NCI-H1694 treated with DMSO at 0.1 percent for 48 hours (cell line): Measurements from ENCODE around the gene CNIH1.
"Not testable (repeated sequence)": the region's sequence is repeated elsewhere in the genome, so short reads cannot be mapped to it uniquely, and the experiment has no call there.

Experiments
- DNase-seq: peaks from one replicate; lab custom pipeline; 2025; lab: John Stamatoyannopoulos, UW

The CNIH1 gene

DNA sequence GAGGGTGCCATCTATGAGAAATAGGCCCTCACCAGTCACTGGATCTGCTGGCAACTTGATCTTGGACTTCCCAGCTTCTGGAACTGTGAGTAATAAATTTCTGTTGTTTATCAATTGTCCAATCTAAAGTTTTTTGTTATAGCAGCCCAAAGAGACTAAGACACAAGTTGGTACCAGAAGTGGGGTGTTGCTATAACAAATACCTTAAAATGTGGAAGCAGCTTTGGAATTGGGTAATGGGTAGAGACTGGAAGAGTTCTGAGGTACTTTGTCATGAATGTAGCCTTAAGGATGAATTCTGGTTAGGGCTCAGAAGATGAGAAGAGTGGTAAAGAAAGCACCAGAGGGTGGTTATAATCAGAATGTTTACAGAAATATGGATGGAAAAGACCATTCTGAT, 26.1 kb upstream of the CNIH1 start:
- DNase-seq = no peak

DNA sequence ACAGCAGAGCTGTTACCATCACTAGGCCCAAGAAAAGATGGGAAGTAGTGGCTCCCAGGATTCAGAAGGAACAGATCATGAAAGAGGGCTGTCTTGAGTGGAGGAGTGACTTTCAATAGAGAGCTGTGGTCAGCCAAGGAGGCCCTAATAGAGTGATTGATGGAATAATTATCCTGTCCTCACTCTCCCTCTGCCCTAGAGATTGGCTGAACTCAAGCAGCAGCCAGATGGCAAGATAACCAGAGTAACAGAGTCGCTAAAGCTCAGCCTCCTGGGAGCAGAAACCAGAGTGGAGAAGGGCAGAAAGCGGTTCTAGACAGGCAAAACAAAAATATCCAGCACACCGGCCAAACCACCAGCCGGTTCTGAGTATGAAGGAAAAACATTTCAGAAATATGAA, 24.5 kb upstream of the CNIH1 start:
- no peak for DNase-seq

DNA sequence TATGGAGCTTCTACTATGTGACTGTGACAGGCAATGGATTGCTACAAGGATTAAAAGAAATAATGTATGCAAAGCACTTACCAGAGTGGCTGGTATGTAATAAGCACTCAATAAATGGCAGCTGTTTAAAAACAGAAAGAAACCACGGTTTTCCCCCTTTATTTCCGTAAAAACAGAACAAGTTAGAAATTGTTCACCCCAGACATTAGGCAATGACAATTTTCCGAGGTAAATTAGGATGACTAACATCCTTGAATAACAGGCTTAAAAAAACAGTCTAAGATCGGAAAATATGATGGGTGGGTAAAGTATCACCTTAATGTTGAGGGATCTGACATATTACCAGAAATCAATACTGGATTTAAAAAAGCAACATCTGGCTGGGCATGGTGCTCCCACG, 20.9 kb upstream of the CNIH1 start:
- DNase-seq = no peak

- DNase-seq = no peak
Observed at GRCh38 chr14:54459106-54459505, 17.9 kb upstream of the CNIH1 start.

- not testable (repeated sequence) for DNase-seq
Observed at GRCh38 chr14:54458536-54458935, 17.4 kb upstream of the CNIH1 start.

GRCh38 chr14:54457609-54457996, 16.4 kb upstream of the CNIH1 start:
- no peak for DNase-seq

DNA sequence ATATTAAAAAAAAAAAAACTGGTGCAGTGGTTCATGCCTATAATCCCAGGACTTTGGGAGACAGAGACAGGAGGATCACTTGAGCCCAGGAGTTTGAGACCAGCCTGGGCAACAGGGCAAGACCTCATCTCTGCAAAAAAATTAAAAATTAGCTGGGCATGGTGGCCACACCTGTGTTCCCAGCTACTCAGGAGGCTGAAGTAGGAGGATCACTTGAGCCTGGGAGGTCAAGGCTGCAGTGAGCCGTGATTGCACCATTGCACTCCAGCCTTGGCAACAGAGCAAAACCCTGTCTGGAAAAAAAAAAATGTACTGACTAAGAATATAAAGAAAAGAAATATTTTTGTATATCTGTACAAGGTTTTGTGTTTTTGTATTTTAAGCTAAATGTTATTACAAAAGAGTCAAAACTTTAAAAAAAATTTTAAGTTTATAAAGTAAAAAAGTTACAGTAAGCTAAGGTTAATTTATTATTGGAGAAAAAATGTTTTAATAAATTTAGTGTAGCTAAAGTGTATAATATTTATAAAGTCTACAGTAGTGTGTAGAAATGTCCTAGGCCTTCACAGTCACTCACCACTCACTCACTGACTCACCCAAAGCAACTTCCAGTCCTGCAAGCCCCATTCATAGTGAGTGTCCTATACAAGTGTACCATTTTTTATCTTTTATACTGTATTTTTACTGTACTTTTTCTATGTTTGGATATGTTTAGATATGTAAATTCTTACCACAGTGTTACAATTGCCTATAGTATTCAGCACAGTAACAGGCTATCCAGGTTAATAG, 15.8 kb upstream of the CNIH1 start:
- not testable (repeated sequence) for DNase-seq

DNA sequence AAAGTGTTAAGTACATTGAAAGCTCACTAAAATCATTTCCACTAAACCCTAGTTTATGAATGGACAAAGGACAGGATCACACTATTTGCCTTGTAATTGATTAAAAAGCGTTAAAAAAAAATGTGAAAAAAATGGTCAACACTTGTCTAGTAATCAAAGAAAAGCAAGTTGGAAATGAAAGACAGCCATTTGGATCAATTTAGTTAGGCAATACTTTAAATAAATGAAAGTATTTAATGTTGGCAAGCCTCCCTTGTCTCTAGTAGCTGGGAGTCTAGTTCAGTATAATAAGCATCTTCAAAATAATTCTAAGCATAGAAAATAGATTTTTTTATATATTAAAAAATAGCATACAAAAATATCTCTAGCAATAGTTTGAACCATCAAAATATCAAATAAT, 14.2 kb upstream of the CNIH1 start:
- DNase-seq = no peak

GRCh38 chr14:54453990-54454389, 12.8 kb upstream of the CNIH1 start:
- DNase-seq = not testable (repeated sequence)

GRCh38 chr14:54453252-54453651, 12.1 kb upstream of the CNIH1 start:
- DNase-seq = no peak

DNA sequence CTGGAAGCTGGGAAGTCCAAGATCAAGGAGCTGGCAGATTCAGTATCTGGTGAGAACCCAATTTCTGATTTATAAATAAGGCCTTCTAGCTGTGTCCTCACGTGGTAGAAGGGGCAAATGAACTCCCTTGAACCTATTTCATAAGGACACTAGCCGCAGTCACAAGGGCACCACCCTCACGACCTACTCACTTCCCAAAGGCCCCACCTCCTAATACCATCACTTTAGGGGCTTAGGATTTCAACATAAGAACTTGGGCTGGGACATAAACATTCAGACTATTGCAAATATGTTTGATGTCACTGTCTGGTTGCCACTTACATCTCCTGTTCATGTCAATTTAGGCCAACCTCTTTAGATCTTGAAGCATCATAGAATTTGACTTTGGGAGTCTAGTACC, 10.8 kb upstream of the CNIH1 start:
- no peak for DNase-seq

- DNase-seq = no peak
Observed at GRCh38 chr14:54451121-54451601, 10.0 kb upstream of the CNIH1 start.

GRCh38 chr14:54450535-54450934, 9.4 kb upstream of the CNIH1 start:
- no peak for DNase-seq

- DNase-seq = no peak
Observed at GRCh38 chr14:54447231-54447692, 6.1 kb upstream of the CNIH1 start.

- DNase-seq = no peak
Observed at GRCh38 chr14:54446161-54446693, 5.1 kb upstream of the CNIH1 start.

DNA sequence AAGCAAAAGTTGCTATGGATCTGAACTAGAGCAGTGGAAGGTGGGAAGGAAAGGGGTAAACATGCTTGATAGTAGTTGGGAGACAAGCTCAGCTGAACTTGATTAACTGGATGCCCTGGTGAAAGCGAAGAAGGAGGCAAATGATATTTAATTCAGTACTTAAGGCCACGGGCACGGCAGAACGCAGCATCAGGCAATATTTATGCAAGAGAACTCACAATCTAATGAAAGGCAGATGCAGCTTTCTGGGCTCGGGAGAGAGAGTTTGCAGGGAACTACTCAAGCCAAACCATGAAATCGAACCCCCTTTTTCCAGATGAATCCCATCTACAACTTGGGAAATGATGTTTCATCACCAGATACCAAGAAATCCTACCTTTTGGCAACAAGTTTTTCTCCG, 3.5 kb upstream of the CNIH1 start:
- DNase-seq = no peak

DNA sequence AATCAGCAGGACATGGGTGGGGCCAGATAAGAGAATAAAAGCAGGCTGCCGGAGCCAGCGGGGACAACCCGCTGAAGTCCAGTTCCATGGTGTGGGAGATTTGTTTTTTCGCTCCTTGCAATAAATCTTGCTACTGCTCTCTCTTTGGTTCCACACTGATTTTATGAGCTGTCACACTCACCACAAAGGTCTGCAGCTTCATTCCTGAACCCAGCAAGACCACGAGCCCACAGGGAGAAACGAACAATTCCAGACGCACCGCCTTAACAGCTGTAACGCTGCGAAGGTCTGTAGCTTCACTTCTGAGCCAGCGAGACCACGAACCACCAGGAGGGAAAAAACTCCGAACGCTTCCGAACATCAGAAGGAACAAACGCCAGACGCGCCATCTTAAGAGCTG, 2.8 kb upstream of the CNIH1 start:
- DNase-seq = no peak

DNA sequence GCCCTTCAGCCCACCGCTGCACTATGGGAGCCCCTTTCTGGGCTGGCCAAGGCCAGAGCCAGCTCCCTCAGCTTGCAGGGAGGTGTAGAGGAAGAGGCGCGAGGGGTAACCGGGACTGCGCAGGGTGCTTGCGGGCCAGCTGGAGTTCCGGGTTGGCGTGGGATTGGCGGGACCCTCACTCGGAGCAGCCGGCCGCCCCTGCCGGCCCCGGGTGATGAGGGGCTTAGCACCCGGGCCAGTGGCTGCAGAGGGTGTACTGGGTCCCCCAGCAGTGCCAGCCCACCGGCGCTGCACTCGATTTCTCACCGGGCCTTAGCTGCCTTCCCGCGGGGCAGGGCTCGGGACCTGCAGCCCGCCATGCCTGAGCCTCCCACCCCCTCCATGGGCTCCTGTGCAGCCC, 1.8 kb upstream of the CNIH1 start:
- not testable (repeated sequence) for DNase-seq

DNA sequence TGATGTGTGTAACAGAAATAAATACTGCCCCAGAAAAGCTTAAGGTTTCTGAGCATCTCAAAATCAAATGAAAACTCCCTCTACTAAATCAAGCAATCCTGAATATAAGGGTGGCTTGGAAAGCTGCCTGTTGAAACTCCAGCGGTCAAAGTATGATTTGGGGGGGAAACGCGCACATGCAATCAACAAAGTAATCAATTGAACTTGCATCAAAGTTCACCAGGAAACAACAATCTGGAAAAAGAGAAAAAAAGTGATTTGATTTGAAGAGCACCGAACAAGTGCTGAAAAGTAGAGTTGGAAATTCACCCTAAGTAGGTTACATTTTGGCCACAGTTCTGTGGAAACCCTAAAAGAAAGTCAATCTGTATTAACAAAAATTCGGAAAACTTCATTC, 700 bp downstream of the CNIH1 start:
- DNase-seq = no peak

GRCh38 chr14:54440037-54440436, 1.1 kb downstream of the CNIH1 start:
- no peak for DNase-seq

GRCh38 chr14:54438703-54439102, 2.5 kb downstream of the CNIH1 start:
- no peak for DNase-seq

- DNase-seq = not testable (repeated sequence)
Observed at GRCh38 chr14:54437954-54438353, 3.2 kb downstream of the CNIH1 start.

- DNase-seq = no peak
Observed at GRCh38 chr14:54435500-54435981, 5.6 kb downstream of the CNIH1 start.

GRCh38 chr14:54428527-54428926, 12.6 kb downstream of the CNIH1 start:
- DNase-seq = no peak
